ENCODE measurements around the gene NKAIN1. TPM values are rescaled to one million over a fixed set of nuclear protein-coding genes. Genes with fewer than 3 reads are reported as not detected.

NKAIN1 gene
- total and polyA plus RNA-seq, 11 donors, result 0.14 to 0.31 (median 0.21) TPM; not detected in 8

DNA sequence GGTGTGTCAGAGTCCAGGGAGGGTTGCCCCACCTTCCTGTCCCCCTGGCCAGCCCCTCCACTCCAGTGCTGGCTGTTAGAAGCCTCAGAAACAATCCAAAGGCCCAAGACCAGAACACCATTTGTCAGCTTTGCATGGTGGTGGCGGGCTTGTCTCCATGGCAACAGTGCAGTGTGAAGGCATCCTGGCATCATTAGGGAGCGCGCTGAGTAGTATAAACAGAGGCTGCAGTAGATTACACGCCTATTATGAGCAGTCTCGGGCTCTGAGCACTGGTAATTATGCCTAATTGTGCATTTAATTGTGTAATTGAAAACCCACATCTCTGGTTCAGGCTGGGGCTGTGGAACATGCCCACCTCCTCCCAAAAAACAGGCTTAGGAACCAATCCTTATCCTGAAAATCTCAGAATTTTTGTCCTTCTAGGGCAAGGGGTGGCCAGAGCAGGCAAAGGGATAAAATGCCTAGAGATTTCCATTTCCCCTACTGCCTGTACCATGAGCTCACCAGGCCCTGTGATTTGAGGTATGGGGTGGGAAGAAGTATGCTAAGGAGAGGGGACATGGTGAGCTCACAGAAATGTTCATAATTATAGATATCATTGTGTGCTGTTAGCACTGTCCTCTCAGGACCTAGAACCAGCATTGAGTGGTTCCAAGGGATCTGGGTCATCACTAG, 11.7 kb downstream of the NKAIN1 start:
- TF ChIP-seq POLR2A (IDR thresholded peaks at IDR 0.05), result no peak
- TF ChIP-seq, protein P1, sequence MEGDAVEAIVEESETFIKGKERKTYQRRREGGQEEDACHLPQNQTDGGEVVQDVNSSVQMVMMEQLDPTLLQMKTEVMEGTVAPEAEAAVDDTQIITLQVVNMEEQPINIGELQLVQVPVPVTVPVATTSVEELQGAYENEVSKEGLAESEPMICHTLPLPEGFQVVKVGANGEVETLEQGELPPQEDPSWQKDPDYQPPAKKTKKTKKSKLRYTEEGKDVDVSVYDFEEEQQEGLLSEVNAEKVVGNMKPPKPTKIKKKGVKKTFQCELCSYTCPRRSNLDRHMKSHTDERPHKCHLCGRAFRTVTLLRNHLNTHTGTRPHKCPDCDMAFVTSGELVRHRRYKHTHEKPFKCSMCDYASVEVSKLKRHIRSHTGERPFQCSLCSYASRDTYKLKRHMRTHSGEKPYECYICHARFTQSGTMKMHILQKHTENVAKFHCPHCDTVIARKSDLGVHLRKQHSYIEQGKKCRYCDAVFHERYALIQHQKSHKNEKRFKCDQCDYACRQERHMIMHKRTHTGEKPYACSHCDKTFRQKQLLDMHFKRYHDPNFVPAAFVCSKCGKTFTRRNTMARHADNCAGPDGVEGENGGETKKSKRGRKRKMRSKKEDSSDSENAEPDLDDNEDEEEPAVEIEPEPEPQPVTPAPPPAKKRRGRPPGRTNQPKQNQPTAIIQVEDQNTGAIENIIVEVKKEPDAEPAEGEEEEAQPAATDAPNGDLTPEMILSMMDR (IDR thresholded peaks at IDR 0.05), result no peak
- Histone ChIP-seq H3K27ac (no peak overlapping the region), H3K9me3 (no peaks in the 10 kb centered on the region), H3K4me1 (no peaks in the 10 kb centered on the region), H3K4me3 (no peak overlapping the region), H3K27me3 (peaks cover 0 to 13% (median 0%) of the 10 kb centered on the region in 9 donors), H3K36me3 (no peaks in the 10 kb centered on the region)
- intact Hi-C loops (cut with DNase I), result no loop called here
- ATAC-seq (no peak), DNase-seq (no peak)
- WGBS, 4 donors, result 63 to 78% (median 71%) methylated on average over 1 to 5 of the region's 5 CpGs

DNA sequence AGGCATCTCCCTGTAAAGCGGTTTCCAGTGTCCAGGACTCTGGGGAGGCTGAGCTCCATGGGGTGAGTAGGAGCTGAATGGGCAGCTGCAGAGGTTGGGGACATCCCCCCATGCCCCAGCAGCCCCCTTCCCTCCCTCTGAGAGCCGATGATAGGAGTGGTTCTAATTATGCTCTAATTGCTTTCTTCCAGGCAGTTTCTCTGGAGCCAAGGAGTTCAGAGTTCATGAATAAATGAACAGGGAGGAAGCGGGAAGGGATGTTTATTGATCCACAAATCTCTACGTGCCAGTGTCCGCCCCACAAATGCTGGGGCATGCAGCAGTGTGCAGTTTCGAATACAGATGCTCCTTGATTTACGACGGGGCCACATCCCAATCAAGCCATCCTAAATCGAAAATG, 15.6 kb downstream of the NKAIN1 start:
- WGBS, 4 donors, result 64 to 70% (median 68%) methylated on average over 9 of the region's 9 CpGs
- TF ChIP-seq, protein P1 (IDR thresholded peaks at IDR 0.05), result no peak
- no peak for TF ChIP-seq POLR2A (IDR thresholded peaks at IDR 0.05)
- no peak overlapping the region for H3K27ac ChIP-seq
- peaks cover 0 to 13% (median 0%) of the 10 kb centered on the region in 9 donors for H3K27me3 ChIP-seq
- H3K9me3 ChIP-seq, result no peaks in the 10 kb centered on the region
- intact Hi-C loops (cut with DNase I), result no loop called here
- H3K4me3 ChIP-seq, result no peak overlapping the region
- DNase-seq (no peak), ATAC-seq (no peak)
- no peaks in the 10 kb centered on the region for H3K4me1 ChIP-seq
- no peaks in the 10 kb centered on the region for H3K36me3 ChIP-seq

DNA sequence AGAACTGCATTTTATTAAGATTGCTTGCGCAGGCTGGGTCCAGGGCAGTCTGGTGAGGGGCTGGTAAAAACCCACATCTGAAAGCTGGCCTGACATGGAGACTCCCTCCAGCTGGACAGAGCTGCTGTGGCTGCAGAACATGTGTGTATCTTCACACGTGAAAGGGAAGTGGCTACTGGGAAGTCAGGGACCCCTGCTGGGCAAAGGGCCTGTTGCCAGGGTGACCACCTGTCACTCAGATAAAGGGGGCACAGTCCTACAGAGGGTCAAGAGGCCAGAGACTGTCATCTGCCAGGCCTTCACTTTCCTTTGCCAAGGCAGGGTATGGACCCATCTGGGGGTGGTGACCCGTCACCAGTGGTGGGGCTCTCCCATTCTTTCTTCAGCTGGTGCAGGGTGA, 17.5 kb downstream of the NKAIN1 start:
- peaks cover 0 to 13% (median 0%) of the 10 kb centered on the region in 9 donors for H3K27me3 ChIP-seq
- H3K9me3 ChIP-seq, result no peaks in the 10 kb centered on the region
- intact Hi-C loops (cut with DNase I), result no loop called here
- no peaks in the 10 kb centered on the region for H3K4me1 ChIP-seq
- WGBS, 4 donors, result 69 to 75% (median 75%) methylated on average over 3 of the region's 3 CpGs
- DNase-seq, result no peak
- H3K27ac ChIP-seq, result no peak overlapping the region
- ATAC-seq, result no peak
- H3K36me3 ChIP-seq, result no peaks in the 10 kb centered on the region
- TF ChIP-seq, protein P1 (IDR thresholded peaks at IDR 0.05), result no peak
- no peak for TF ChIP-seq POLR2A (IDR thresholded peaks at IDR 0.05)
- H3K4me3 ChIP-seq, result no peak overlapping the region

DNA sequence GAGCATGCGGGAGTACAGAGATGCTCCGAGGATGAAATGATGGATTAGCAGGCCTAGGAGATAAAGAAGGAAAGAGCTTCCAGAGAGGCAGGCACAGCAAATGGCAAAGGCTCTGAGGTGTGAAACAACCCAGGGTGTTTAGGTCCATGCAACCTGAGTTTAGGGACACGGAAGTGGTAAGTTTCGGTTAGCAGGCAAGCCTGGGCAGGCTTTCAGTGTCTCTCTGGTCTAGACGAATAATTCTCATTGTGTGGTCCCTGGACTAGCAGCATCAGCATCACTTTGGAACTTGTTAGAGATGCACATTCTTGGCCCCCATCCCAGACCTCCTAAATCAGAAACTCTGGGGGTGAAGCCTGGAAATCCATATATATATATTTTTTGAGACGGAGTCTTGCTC, 18.6 kb downstream of the NKAIN1 start:
- 72 to 87% (median 82%) methylated on average over 6 of the region's 6 CpGs for WGBS, 4 donors
- TF ChIP-seq POLR2A (IDR thresholded peaks at IDR 0.05), result no peak
- TF ChIP-seq, protein P1 (IDR thresholded peaks at IDR 0.05), result no peak
- no peak for ATAC-seq
- no peaks in the 10 kb centered on the region for H3K36me3 ChIP-seq
- no peaks in the 10 kb centered on the region for H3K9me3 ChIP-seq
- peaks cover 0 to 13% (median 0%) of the 10 kb centered on the region in 9 donors for H3K27me3 ChIP-seq
- no peak overlapping the region for H3K27ac ChIP-seq
- intact Hi-C loops (cut with DNase I), result no loop called here
- DNase-seq, result no peak
- H3K4me3 ChIP-seq, result no peak overlapping the region
- peaks cover 0 to 6% (median 1%) of the 10 kb centered on the region in 12 donors for H3K4me1 ChIP-seq

Measured in heart left ventricle (tissue), 16 donors.